GM19025 (cell line): ENCODE results near the gene C17orf114.

ENCODE experiments used
- ATAC-seq: cut with Tn5 transposase; IDR thresholded peaks from one replicate; pipeline ENCODE4 v1.9.1; 2021; ENCODE audit warnings: mild to moderate bottlenecking, low read depth, moderate library complexity; ENCODE audit not compliant: unreplicated experiment

C17orf114 gene

DNA sequence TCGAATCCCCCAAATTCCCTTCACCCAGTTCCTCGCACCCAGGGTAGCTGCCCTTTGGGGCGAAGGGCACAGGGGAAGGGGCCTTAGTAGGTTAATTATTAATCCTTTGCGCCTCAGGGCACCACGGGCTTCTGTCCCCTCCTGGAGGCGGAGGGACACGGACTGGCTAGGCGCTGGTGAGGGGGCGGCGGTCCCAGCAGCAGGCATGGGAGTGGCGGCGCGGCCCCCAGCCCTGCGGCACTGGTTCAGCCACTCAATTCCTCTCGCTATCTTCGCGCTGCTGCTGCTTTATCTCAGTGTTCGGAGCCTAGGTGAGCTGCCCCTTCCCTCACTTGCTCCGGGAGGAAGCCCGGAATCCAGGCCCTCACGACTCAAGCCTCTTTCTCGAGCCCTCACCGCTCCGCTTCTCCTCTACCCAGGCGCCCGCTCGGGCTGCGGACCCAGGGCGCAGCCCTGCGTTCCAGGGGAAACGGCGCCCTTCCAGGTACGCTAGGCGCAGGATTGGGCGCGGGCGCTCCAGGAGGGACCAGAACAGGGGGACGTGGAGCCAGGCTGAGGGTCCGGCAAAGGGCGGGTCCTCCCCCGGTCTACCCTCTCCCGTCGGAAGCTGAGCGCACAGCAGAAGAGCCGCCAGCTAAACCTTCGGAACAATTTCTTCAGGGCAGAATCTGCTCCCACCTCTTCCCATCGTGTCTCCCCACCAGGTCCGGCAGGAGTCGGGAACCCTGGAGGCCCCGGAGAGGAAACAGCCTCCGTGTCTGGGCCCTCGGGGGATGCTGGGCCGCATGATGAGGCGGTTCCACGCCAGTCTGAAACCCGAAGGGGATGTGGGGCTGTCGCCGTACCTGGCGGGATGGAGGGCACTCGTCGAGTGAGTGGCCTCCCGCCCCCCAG lies 13.1 kb downstream of the C17orf114 start, which contains the start of gene GLTPD2:
Gene GLTPD2 (plus strand): TSS at position 158 of the 894 bp plus-strand sequence. CDS start 48 bp downstream, at position 206.
- no peak for ATAC-seq

DNA sequence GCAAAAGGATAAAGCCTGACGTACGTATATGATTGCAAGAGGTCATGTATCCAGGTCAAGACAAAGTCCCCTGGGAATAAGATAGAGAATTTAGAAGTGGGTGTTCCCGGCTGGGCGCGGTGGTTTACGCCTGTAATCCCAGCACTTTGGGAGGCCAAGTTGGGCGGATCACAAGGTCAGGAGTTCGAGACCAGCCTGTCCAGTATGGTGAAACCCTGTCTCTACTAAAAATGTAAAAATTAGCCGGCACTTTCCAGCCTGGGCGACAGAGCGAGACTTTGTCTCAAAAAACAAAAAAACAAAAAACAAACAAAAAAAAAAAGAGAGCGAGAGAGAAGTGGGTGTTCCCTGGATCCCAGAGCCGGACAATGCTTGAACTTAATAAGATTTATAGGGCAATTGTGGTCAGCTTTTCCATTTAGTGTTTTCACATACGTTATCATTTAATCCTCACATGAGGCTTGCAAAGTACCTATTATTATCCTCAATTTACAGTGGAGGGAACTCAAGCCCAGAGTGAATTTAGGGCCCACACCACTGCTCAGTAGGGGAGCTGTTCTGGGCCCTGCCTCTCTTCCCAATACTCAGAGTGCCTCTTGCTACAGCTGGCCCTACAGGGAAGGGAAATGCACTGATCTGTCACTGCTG lies 13.8 kb downstream of the C17orf114 start:
- ATAC-seq = no peak

DNA sequence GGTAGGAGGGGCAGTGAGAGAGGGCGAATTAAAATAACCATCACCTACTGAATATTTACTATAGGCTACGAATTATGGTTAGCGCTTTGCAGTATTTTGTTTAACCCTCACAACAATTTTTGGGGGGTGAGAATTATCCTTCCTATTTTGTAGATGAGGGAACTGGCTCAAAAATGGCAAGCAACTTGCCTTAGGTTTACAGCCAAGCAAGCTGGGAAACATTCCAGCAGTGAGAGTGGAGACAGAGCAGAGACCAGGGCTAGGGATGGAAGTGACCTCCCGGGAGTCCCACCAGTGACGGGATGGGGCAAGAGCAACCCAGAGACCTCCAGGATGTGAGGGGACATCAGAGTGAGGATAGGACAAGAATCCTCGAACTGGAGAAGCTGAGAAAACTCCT lies 15.6 kb downstream of the C17orf114 start:
- ATAC-seq = no peak

DNA sequence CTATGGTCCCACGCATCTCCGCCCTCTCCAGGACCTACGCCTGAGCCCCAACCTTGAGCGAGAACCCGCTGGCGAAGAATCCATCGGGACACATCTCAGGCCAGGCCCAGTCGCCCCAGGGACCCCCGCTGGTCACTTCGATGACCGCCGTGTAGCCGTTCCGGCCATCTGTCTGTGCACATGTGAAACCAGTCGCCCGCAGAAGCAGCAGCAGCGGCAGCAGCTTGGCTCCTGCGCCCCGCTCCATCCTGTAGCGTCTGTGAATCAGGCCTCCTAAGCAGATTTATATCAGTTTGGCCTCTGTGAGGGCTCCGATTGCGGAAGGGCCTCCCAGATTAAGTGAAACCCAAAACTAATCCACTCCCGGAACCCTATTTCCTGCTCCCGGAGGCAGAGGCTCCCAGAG lies 16.0 kb downstream of the C17orf114 start, which contains the start of gene VMO1:
Gene VMO1 (minus strand): TSS at position 259 of the 406 bp plus-strand sequence. CDS start 12 bp downstream, at position 247.
- no peak for ATAC-seq

DNA sequence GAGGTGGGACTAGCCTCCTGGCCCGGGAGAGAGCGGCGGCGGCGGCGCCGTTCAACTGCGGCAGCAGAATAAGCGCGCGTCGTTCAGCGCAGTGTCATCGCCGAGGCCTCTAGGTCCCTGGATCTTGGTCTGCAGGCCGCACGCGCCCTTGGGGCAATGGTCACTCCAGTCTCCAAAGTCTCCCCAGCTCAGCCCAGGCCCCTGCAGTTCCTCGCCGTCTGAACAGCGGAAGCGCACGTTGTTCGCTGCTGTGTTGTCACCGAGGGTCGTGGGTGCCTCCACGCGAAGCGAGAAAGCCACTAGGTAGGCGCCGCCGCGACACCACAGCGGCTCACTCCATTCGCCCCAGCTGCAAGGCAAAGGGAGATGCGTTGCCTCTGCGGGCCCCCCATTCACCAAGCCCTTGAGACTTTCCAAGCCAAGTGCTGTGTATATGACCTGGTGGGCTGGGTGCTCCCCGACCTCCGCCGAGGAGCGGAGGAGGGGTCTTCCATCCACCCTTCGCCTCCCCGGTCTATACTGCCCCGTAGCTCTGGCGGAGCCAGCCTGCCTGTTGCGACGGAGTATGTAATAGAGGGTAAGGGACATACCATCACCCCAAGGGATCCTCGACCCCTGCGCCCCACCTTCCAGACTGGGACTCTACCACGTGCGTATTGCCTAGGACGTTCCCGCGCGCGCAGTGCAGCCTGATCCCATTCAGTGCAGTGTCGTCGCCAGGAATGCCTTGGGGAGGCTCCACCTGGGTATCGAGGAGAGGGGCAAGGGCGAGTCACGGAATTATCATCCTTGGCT lies 16.6 kb downstream of the C17orf114 start:
- ATAC-seq = no peak

DNA sequence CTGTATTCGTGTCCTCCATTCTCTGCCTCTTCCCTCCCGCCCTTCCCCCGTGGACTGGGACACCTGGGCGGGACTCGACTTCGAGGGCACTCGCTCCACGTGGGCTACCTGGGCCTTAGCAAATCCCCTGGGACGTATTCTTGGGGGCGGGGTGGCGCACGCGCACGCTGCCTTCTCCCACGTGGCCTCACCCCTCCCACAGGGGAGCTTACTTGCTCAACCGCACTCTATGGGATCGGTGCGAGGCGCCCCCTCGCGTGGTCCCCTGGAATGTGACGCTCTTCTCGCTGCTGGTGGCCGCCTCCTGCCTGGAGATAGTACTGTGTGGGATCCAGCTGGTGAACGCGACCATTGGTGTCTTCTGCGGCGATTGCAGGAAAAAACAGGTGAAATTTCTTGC lies 19.5 kb downstream of the C17orf114 start:
- no peak for ATAC-seq

DNA sequence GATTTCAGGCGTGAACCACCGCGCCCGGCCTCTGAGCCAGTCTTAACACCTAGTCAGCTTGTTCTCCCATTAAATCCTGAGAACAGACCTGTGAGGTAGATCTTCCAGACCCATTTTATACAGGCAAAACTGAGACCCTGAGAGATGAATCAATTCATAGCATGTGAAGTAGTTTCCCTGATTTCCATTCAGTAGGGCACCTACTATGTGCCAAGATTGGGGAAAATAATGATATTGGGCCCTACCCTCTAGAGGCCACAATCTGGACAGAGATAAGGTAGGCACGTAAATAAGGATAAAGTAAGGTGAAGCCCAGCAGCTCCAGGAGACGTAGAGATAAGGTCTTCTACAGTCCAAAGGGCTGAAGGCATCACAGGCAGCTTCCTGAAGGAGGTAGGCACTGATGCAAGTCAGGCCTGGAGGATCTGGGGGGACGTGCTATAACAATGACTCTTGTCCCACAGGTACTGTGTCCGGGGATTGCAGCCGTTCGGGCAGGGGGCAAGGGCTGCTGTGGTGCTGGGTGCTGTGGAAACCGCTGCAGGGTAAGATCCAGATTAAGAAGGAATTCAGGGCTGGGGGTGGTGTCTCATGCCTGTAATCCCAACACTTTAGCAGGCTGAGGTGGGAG lies 21.7 kb downstream of the C17orf114 start:
- no peak for ATAC-seq

DNA sequence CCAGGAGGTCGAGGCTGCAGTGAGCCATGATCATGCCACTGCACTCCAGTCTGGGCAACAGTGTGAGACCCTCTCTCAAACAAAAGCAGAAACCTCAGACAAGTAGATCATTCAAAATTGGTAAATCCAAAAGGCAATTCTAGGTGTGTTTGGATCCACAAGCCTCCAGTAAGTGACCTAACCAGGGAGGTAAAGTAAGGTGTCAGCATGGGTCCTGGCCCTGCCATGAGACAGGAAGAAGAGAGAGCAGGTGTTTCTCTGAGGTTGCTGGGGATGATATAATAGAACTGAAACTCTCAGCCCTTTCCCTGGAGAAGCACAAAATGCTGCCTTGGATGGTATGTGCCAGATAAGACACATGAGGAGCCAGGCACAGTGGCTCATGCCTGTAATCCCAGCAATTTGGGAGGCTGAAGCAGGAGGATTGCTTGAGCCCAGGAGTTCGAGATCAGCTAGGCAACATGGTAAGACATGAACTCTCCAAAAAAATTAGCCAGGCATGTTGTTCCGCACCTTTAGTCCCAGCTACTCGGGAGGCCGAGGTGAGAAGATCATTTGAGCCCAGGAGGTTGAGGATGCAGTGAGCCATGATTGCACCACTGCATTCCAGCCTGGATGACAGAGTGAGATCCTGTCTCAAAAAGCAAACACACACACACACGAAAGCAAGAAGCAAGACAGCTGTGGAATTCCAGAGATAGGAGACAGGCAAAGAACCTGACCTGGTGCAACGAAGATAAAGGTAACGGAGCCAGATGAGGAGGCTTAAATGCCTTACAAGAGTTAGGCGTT lies 24.0 kb downstream of the C17orf114 start:
- ATAC-seq = no peak

DNA sequence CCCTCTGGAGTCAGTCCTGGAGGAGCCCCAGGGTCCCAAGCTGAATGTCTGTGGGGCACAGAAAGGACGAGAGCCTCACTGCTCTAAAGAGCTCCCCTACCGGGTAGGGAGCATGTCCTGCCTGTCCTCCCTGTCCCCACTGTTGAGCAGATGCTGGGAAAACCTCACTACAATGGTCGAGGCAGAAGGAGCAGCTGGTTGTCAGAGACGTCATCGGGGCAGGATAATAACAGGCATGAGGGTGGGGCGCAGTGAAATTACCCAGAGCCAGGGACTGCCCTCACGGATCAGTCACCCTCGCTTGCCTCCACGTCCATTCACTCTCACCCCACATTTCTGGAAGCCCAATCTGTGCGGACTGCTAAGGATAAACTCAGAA lies 29.9 kb downstream of the C17orf114 start:
- no peak for ATAC-seq

DNA sequence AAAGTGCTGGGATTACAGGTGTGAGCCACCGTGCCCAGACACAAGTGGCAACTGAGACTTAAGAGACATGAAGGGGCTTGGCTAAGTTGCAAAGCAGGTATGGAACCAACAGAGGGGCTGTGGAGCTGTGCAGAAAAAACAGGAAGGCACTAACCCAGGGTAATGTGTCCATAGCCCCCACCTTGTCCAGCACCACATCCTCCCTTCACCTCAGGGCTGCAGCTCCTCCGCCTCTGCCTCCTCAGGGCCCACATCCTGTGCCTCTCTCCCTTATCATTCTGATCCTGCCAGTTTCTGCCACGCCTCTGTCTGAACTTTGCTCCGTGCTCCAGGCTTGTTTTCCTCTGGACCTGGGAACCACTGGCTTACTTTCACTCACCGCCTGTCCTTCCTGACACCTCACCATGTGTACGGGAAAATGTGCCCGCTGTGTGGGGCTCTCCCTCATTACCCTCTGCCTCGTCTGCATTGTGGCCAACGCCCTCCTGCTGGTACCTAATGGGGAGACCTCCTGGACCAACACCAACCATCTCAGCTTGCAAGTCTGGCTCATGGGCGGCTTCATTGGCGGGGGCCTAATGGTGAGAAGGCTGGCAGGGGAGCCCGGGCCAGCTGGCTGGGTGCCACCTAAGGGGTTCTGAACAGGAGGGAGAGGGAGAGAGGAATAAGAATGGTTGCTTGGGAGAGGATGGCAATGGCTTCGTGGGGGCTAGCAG lies 30.5 kb downstream of the C17orf114 start, which contains the start of gene TM4SF5:
Gene TM4SF5 (plus strand): TSS at position 368 of the 716 bp plus-strand sequence. CDS start 37 bp downstream, at position 405.
- no peak for ATAC-seq

DNA sequence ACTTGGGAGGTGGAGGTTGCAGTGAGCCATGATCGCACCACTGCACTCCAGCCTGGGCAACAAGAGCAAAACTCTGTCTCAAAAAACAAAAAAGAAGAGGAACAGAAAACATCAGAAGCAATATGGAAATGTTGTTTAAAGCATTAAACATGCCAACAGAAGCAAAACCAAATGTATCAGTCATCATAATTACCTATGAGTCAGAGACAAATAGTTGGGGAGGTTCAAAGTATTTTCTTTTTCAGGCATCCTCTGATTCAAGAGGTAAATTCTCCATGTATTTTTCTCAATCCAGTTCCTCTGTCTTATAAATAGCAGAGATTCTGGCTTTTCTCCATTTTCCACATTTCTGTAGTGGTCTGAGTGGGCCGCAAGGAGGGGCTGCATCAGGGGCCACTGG lies 32.5 kb downstream of the C17orf114 start:
- ATAC-seq = no peak

DNA sequence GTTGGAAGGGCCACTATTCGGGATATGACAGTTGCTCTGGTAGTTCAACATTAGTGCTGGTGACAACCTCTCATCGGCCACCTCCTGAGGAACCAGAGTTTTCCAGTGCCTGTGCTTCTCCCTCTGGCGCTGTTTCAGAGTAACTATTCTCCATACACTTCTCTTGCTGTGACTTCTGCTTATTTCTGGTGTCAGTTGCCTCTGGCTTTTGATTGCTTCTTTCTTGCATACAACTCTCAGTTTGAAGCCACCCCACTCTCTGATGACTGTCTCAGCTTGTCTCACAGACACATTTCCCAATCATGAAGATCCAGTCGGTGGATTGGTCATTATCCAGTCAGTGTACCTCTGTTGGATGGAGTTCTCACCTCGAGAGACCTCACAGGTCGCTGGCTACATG lies 33.8 kb downstream of the C17orf114 start:
- no peak for ATAC-seq

DNA sequence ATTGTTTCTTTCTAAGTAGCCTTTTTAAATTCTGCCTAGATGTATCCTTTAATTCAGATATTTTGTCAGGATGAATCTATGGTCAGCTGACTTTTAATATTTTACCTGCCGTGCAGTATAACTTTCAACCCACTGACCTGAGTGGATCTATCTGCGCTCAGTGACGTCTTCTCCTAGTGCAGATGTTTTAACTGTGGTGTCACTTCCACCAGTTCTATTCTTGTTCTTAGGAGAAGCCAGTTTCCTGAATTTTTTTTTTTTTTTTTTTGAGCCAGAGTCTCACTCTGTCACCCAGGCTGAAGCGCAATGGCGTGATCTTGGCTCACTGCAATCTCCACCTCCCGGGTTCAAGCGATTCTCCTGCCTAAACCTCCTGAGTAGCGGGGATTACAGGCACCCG lies 35.4 kb downstream of the C17orf114 start:
- no peak for ATAC-seq

DNA sequence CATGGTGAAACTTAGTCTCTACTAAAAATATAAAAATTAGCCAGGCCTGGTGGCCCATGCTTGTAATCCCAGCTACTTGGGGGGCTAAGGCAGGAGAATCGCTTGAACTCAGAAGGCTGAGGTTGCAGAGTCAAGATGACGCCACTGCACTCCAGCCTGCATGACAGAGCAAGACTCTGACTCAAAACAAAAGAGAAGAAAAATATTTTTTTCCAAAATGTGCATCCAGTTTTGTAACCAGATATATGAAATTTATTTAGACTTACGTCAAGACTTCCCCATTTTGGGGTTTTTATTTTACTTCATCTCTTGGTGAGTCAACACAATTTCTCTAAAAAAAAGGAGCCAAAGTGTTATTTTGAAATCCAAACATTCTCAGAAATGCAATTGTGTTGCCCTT lies 35.9 kb downstream of the C17orf114 start:
- no peak for ATAC-seq

DNA sequence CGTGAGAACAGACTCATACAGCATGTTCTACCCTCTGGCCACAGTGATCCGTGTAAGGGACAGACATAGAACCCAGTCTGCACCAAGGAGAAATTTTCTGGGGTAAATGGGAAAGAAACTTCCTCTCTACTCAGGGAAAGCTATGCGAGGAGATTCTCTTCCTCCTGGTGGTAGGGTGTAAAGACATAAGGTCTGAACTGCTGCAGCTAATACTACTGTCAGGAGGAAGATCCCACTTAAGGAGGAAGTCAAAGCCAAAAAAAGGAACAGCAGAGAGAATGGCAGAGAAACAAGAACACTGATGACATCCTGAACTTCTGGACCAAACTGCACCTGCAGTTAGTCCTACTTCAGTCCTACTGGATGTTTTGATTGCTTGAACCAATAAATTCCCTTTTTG lies 37.5 kb downstream of the C17orf114 start:
- no peak for ATAC-seq

DNA sequence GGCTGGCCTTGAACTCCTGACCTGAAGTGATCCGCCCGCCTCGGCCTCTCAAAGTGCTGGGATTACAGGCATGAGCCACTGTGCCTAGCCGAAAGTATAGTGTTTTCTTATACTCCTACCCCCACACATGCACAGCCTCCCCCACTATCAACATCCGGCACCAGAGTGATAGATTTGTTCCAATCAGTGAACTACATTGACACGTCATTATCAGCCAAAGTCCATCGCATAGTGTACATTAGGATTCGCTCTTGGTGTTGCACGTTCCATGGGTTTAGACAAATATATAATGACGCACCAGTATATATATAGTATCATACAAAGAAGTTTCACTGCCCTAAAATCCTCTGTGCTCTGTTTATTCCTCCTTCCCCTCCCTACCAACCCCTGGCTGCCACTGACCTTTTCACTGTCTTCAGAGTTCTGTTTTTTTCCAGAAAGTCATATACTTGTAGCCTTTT lies 42.3 kb downstream of the C17orf114 start:
- ATAC-seq = no peak

DNA sequence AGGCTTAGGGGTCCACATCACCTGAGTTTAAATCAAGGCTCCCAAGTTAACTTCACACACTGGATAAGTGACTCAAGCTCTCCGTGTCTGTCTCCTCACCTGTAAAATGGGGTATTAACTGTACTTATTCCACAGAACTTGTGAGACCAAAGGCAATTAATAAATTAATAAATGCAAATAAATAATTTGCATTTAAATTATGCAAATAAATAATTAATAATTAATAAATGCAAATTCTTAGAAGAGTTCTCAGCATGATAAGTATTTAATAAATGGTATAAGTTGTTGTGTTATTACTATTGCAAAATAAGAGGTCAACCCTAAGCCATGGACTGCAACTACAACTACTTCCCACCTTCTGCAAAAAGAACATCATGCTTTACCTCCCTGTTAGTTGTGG lies 48.7 kb downstream of the C17orf114 start:
- ATAC-seq = no peak

DNA sequence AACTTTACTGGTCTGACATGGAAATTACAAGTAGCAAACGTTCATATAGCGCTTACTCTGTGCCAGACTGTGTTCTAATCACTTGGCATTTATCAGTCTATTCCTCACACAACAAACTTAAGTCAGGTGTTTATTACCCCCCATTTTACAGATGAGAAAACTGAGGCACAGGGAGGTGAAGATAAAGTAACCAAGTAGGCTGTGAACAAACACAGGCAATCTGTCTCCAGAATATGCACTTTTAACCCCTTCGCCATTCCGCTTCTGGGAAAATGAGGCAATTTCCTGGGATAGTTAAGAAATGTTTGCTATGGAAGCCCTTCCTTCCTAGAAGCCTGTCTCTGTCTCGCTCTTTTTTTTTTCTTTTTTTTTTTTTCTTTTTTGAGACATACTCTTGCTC lies 50.2 kb downstream of the C17orf114 start:
- no peak for ATAC-seq
